Measurements from ENCODE around the gene OR4M2. TPM values are rescaled to one million over a fixed set of nuclear protein-coding genes. Genes with fewer than 3 reads are reported as not detected.
"Not testable (repeated sequence)": the region's sequence is repeated elsewhere in the genome, so short reads cannot be mapped to it uniquely, and the experiment has no call there.

The OR4M2 gene
- not detected in 2 replicates for total RNA-seq
- long read RNA-seq: 0 reads

GRCh38 chr15:22080227-22080626, at the start of gene OR4M2:
Gene OR4M2, plus strand, starts transcription at chr15:22080527. Its CDS starts 98 bp downstream, at chr15:22080625.
- H3K4me1 Mint-ChIP-seq (ENCODE audit: unreplicated experiment); H3K27ac Mint-ChIP-seq (ENCODE audit: unreplicated experiment); DNase-seq (ENCODE audit: extremely low spot score, unreplicated experiment); H3K27me3 Mint-ChIP-seq (ENCODE audit: unreplicated experiment); H3K4me3 Mint-ChIP-seq (ENCODE audit: unreplicated experiment); H3K9me3 Mint-ChIP-seq (ENCODE audit: unreplicated experiment); H3K36me3 Mint-ChIP-seq (ENCODE audit: unreplicated experiment): not testable (repeated sequence)

- H3K36me3 Mint-ChIP-seq (ENCODE audit: unreplicated experiment); DNase-seq (ENCODE audit: extremely low spot score, unreplicated experiment); H3K9me3 Mint-ChIP-seq (ENCODE audit: unreplicated experiment); H3K27me3 Mint-ChIP-seq (ENCODE audit: unreplicated experiment); H3K4me3 Mint-ChIP-seq (ENCODE audit: unreplicated experiment); H3K4me1 Mint-ChIP-seq (ENCODE audit: unreplicated experiment); H3K27ac Mint-ChIP-seq (ENCODE audit: unreplicated experiment): not testable (repeated sequence)
Measured at GRCh38 chr15:22069267-22069666, 11.1 kb upstream of the OR4M2 start.

GRCh38 chr15:22081386-22081785, 1.1 kb downstream of the OR4M2 start:
- not testable (repeated sequence) for H3K4me1 Mint-ChIP-seq (ENCODE audit: unreplicated experiment); H3K27me3 Mint-ChIP-seq (ENCODE audit: unreplicated experiment); H3K4me3 Mint-ChIP-seq (ENCODE audit: unreplicated experiment); DNase-seq (ENCODE audit: extremely low spot score, unreplicated experiment); H3K9me3 Mint-ChIP-seq (ENCODE audit: unreplicated experiment); H3K36me3 Mint-ChIP-seq (ENCODE audit: unreplicated experiment); H3K27ac Mint-ChIP-seq (ENCODE audit: unreplicated experiment)

- H3K27me3 Mint-ChIP-seq (ENCODE audit: unreplicated experiment): not testable (repeated sequence)
Measured at GRCh38 chr15:22098616-22099253, 18.4 kb downstream of the OR4M2 start.

GRCh38 chr15:22099289-22099891, 19.1 kb downstream of the OR4M2 start:
- H3K4me3 Mint-ChIP-seq (ENCODE audit: unreplicated experiment); H3K9me3 Mint-ChIP-seq (ENCODE audit: unreplicated experiment); DNase-seq (ENCODE audit: extremely low spot score, unreplicated experiment); H3K27me3 Mint-ChIP-seq (ENCODE audit: unreplicated experiment); H3K36me3 Mint-ChIP-seq (ENCODE audit: unreplicated experiment); H3K4me1 Mint-ChIP-seq (ENCODE audit: unreplicated experiment); H3K27ac Mint-ChIP-seq (ENCODE audit: unreplicated experiment): not testable (repeated sequence)

More at GRCh38 chr15:22098616-22099253, 18.4 kb downstream of the OR4M2 start:
- not testable (repeated sequence) for H3K9me3 Mint-ChIP-seq (ENCODE audit: unreplicated experiment); H3K27ac Mint-ChIP-seq (ENCODE audit: unreplicated experiment); H3K4me1 Mint-ChIP-seq (ENCODE audit: unreplicated experiment); H3K36me3 Mint-ChIP-seq (ENCODE audit: unreplicated experiment); DNase-seq (ENCODE audit: extremely low spot score, unreplicated experiment); H3K4me3 Mint-ChIP-seq (ENCODE audit: unreplicated experiment)

- not testable (repeated sequence) for H3K4me3 Mint-ChIP-seq (ENCODE audit: unreplicated experiment); H3K4me1 Mint-ChIP-seq (ENCODE audit: unreplicated experiment); H3K27me3 Mint-ChIP-seq (ENCODE audit: unreplicated experiment)
Measured at GRCh38 chr15:22122033-22122432, 41.7 kb downstream of the OR4M2 start.

More at GRCh38 chr15:22122033-22122432, 41.7 kb downstream of the OR4M2 start:
- H3K9me3 Mint-ChIP-seq (ENCODE audit: unreplicated experiment); DNase-seq (ENCODE audit: extremely low spot score, unreplicated experiment); H3K27ac Mint-ChIP-seq (ENCODE audit: unreplicated experiment); H3K36me3 Mint-ChIP-seq (ENCODE audit: unreplicated experiment): not testable (repeated sequence)

Other genes with a start within 250 kb of the OR4M2 start
- gene POTEB, start 202.8 kb upstream of the OR4M2 start, total RNA-seq: not detected in 2 replicates